HG03039 (cell line): ENCODE measurements around the gene COBLL1.

ENCODE experiments used
- ATAC-seq: cut with Tn5 transposase; IDR thresholded peaks from one replicate; pipeline ENCODE4 v1.9.1; 2021; ENCODE audit warnings: mild to moderate bottlenecking, moderate library complexity; ENCODE audit not compliant: unreplicated experiment

The COBLL1 gene

GRCh38 chr2:164761737-164762460 lies 79.7 kb downstream of the COBLL1 start:
- peak; percentile 10 for ATAC-seq

DNA sequence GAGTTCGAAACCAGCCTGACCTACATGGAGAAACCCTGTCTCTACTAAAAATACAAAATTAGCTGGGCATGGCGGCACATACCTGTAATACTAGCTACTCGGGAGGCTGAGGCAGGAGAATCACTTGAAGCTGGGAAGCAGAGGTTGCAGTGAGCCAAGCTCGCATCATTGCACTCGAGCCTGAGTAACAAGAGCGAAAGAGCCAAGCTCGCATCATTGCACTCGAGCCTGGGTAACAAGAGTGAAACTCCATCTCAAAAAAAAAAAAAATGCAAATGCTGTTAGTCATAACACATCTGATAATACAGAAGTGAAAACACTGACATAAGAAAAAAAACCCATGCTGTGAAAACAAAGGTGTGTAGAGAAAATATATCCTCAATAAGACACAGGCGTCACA lies 80.4 kb downstream of the COBLL1 start:
- peak; percentile 99 for ATAC-seq

- ATAC-seq: no peak
These were observed 81.4 kb downstream of the COBLL1 start for GRCh38 chr2:164760179-164760578.

GRCh38 chr2:164757934-164758695 lies 83.5 kb downstream of the COBLL1 start:
- no peak for ATAC-seq

DNA sequence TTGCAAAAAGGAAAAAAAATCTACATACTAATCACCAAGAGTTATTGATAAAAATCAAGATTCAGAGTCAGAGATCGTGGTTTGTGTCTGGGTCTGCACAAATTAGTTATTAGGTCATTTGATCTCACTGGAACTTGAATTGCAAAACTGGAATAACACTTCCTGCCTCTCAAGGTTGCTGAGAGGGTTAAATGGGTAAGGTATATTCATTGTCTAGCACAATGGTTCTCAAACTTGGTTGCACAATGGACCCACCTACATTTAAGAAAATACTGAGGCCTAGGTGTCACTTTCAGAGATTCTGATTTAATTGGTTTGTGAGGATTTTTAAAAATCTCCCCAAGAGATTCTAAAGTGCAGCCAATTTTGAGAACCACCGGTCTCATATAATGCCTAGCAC lies 84.8 kb downstream of the COBLL1 start:
- no peak for ATAC-seq

- no peak for ATAC-seq
These were observed 85.7 kb downstream of the COBLL1 start for GRCh38 chr2:164755952-164756351.

DNA sequence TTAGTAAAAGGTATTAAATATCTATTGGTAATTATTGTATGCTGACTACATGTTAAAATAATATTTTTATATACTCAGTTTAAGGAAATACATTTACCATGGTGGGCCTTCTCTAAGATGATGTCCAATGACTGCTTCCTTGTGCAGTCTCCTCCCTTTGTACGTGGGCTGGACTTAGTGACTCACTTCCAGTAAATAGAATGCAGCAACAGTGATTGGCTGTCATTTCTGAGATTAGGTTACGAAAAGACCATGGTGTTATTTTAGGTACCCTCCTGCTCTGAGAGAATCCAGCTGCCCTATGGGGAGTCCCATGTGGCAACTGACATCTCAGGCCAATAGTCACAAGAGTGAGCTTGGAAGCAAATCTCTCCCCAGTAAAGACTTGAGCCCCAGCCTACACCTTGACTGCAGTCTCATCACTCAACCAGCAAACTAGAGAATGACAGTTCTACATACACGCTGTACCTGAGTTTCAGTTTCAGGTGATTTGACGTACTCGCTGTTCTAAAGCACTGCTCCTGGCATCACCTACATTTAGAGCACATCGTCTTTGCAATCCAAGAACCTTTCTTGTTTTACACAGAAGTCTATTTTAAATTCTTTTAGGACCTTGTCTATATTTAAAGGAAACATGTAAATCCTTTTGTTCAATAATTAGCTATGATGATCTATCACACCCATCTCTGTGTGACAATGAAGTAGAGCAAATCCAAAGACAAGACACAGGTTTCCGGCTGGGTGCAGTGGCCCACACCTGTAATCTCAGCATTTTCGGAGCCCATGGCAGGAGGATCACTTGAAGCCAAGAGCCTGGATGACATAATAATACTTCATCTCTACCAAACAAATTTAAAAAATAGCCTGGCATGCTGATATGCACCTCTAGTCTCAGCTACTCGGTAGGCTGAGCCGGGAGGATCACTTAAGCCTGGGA lies 87.2 kb downstream of the COBLL1 start:
- ATAC-seq: no peak

DNA sequence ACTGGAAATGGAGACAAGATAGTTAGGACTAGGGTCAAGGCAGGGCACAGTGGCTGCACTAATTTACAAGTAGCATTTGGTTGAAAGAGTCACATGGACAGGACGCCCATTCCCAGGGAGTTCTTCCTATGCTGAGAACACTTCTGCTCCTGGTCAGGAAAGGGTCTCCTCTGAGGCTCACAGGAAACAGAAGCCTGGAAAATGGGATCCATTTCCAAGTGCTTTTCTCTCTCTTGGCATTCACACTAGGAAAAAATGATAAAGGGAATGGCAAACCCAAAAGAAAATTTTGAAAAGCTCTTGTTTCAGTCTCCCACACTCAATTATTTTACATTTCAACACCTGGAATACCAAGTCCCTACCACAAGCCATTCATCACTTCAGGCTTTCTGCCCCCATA lies 88.7 kb downstream of the COBLL1 start:
- no peak for ATAC-seq

DNA sequence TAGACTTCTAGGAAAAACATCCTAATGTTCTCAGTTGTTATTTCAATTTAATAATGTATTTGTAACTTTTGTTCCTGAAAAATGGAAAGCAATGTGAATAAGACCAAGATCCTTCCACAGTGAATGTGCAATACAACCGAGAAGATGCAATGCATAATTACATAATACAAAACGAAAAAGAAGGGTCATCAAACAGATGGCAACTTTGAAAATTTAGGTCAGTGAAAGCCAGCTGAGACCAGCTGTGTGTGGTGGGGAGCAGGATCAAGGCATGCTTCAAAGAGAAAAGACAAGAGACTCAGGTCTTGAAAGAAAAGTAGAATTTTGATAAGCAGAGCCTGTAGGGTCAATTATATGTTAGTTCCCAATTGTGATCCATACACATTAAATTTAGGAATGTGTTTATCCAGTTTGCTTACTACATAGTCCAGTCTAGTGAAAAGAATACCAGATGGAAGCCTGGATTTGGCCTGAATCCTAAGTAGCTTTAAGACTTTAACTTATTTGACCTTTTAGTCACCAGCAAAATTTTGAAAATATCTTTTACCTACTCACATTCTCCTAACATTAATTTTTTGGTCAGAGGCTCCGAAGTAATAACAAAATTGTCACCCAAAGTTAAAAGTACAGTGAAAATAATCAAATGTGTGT lies 93.7 kb downstream of the COBLL1 start:
- ATAC-seq: no peak

GRCh38 chr2:164747140-164747539 lies 94.5 kb downstream of the COBLL1 start:
- ATAC-seq: no peak

DNA sequence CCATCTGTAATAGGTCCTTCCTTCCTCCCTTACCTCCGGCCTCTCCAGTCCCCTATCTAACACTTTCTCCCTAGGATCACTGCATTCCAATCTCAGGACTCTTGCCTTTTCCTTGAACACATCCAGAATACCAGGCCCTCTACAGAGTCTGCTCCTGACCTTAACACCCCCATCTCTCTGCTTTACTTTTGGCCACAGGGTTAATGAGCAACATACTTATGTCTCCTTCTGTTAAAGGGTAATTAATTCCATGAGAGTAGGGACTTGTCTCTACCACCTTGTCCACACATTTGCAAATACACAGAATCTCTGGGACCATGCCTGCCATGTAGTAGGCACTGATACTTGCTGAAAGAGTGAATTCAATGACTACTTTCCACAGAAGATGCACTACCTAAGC lies 94.9 kb downstream of the COBLL1 start:
- no peak for ATAC-seq

GRCh38 chr2:164745012-164745797 lies 96.4 kb downstream of the COBLL1 start:
- no peak for ATAC-seq

DNA sequence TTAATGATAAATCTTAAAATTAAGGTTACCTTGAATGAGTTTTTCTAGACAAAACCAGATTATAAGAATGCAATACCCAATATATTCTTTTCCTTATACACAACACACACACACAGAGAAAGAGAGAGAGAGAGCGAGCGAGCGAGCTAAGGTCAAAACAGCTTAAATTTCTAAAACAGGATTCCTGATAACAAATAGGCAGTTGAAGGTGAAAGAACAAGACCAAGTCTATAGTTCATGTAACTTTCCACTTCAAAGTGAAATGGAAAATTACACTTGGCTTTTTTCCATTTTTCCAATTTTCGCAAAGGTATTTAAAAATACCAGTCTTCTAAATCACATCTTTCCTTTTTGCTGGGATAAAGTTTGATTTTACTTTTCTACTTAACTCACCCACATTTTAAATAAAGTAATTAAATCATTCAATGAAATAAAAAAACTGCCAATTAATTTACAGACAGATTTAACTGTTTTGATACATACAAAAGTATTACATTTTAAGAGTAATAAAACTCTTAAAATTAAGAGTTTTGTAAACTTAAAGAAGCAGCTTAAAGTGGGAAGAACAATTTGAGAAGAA lies 98.8 kb downstream of the COBLL1 start:
- ATAC-seq: no peak

DNA sequence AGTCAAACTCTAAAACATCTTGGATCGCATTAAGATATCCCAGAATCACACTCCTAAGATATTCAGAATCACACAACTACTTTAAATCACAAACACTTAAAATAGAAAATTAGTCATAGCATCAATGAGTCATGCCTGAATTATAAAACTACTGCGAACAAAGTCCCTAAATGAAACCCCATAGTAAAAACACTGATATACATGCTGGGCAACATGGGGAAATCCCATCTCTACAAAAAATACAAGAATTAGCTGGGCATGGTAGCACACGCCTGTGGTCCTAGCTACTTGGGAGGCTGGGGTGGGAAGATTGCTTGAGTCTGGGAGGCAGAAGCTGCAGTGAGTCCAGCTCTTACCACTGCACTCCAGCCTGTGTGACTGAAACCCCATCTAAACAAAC lies 101.7 kb downstream of the COBLL1 start:
- no peak for ATAC-seq

- ATAC-seq: no peak
These were observed 104.0 kb downstream of the COBLL1 start for GRCh38 chr2:164737612-164738081.

DNA sequence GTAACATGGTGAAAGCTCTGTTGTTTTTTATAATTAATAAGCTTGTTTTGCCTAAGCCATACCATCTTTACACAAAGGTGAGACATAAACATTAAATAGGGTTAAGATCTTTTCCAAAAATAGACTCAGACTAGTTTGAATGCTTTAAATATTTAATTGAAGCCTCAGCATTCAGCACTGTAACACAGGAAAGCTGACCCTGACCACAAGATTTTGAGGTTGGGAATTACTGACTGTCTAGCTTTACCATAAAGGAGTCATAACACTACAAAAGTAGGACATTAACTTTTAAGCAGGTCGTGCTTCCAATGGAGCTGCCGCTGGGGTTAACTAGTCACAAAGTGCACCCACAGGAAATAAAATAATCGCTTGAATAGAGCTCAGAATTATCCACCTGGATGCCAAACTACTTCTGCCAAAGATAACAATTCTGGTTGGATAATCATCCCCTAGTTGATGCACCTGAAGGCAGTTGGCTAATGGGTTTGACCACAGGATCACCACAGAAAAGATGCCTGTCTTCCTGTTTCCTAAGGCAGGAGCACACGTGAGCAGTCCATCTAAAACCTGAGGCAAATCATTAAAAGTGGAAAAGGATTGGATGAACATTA lies 106.2 kb downstream of the COBLL1 start:
- ATAC-seq: no peak

DNA sequence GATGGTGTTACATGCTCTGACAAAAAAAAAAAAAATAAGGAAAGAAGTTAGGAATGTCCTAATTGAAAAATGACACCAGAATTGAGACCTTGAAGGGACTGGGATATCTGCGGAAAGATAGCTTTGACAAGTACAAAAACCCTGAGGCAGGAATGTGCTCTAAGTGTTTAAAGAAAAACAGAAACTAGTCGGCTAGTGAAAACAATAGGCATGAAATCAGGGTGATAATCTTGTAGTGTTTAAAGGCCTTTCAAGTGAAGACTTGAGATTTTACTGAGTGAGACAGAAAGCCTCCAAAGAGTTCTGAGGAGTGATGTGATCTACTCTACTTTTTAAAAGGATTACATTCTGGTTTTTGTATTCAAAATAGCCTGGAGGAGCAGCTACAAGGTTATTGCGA lies 107.4 kb downstream of the COBLL1 start:
- ATAC-seq: no peak

DNA sequence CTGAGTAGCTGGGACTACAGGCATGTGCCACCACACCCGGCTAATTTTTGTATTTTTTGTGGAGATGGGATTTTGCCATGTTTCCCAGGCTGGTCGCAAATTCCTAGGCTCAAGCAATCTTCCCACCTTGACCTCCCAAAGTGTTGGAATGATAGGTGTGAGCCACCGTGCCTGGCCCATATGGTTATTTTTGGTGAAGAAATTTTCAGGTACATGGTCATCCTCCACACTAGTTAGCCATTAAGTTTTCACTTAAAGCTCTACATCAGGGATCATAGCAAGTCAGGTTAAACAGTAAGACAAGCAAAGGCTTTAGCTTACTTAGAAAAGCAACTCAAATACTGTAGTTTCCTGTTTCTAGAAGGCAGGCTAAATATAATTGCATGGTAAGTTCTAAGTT lies 116.1 kb downstream of the COBLL1 start:
- ATAC-seq: no peak
